ENCODE measurements around the gene ARHGEF38. TPM values are rescaled to one million over a fixed set of nuclear protein-coding genes. Genes with fewer than 3 reads are reported as not detected.

Gene ARHGEF38
- total RNA-seq, 4 donors from 2014 or later = 0.59 to 3.5 (median 0.98) TPM

DNA sequence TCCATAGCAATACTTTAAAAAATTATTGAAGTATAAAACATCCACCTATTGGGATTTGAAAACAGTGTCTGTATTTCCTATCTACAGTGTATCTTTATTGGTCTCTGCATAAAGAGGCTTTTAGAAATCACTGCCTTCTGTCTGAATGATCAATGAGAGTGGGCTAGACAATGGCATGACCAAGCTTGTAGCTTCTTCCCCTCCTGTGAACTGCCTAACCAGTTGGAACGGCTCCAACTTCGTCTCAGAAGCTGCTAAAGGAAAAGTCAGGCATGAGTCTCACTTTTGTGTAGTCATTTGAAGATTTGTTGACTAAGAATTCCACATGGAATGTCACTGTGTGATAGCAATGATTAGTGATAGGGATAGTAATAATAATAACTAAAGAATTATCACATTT, 91.8 kb downstream of the ARHGEF38 start:
- Histone ChIP-seq H3K36me3 (no peaks in the 10 kb centered on the region), H3K9me3 (no peaks in the 10 kb centered on the region), H3K27ac (no peak overlapping the region), H3K4me3 (no peak overlapping the region), H3K4me1 (no peaks in the 10 kb centered on the region), H3K27me3 (no peaks in the 10 kb centered on the region)
- TF ChIP-seq EP300 (IDR thresholded peaks at IDR 0.05) (no peak), POLR2A (IDR thresholded peaks at IDR 0.05) (no peak), POLR2AphosphoS5 (IDR thresholded peaks at IDR 0.05) (no peak)
- TF ChIP-seq, protein P1, sequence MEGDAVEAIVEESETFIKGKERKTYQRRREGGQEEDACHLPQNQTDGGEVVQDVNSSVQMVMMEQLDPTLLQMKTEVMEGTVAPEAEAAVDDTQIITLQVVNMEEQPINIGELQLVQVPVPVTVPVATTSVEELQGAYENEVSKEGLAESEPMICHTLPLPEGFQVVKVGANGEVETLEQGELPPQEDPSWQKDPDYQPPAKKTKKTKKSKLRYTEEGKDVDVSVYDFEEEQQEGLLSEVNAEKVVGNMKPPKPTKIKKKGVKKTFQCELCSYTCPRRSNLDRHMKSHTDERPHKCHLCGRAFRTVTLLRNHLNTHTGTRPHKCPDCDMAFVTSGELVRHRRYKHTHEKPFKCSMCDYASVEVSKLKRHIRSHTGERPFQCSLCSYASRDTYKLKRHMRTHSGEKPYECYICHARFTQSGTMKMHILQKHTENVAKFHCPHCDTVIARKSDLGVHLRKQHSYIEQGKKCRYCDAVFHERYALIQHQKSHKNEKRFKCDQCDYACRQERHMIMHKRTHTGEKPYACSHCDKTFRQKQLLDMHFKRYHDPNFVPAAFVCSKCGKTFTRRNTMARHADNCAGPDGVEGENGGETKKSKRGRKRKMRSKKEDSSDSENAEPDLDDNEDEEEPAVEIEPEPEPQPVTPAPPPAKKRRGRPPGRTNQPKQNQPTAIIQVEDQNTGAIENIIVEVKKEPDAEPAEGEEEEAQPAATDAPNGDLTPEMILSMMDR (IDR thresholded peaks at IDR 0.05) = no peak
- WGBS = 52% methylated on average over 2 of the region's 2 CpGs
- DNase-seq (ENCODE audit: low spot score in 2 of 2) = no peak

DNA sequence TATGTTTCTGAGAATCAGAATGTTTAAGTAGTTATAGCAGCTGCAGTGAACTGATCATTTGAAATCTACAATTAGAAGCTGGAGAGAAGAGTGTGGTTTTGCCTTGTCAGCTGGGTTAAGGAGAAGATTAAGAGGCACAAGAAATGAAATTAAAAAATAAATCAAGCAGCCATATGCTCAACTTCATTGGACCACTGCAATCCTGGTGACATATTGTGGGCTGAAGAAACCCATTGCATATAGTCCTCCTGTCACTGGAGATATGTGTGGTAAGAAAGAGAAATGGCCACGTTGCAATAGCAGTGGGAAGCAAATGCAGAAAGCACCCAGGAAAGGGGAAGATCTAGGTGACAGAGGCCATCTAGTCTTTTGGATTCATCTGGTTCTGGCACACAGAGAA, 93.0 kb downstream of the ARHGEF38 start:
- Histone ChIP-seq H3K9me3 (no peaks in the 10 kb centered on the region), H3K27ac (no peak overlapping the region), H3K4me1 (no peaks in the 10 kb centered on the region), H3K36me3 (no peaks in the 10 kb centered on the region), H3K27me3 (no peaks in the 10 kb centered on the region), H3K4me3 (no peak overlapping the region)
- TF ChIP-seq POLR2AphosphoS5 (IDR thresholded peaks at IDR 0.05) (no peak), EP300 (IDR thresholded peaks at IDR 0.05) (no peak), POLR2A (IDR thresholded peaks at IDR 0.05) (no peak)
- TF ChIP-seq, protein P1 (IDR thresholded peaks at IDR 0.05) = no peak
- DNase-seq (ENCODE audit: low spot score in 2 of 2) = no peak
- WGBS = 52% methylated on average over 1 of the region's 1 CpG

DNA sequence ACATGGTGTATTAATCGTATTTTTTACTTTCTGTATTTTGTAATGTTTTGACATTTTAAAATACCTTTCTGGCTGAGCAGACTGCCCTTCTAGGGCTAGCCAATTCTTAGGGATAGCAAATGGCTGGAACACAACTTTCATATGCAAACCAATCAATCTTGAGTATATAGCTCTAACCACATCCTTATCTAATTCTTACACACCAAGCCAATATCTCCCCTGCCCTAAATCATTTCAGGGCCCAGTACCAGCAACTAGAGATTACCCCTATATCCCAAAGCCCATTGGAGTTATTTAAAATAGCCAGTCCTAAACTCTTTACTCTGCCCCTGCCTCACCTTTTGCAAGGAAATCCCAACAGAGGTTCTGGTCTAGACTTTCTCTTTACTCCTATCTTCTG, 97.8 kb downstream of the ARHGEF38 start:
- no peaks in the 10 kb centered on the region for H3K36me3 ChIP-seq
- no peak for DNase-seq (ENCODE audit: low spot score in 2 of 2)
- H3K9me3 ChIP-seq = no peaks in the 10 kb centered on the region
- H3K27me3 ChIP-seq = no peaks in the 10 kb centered on the region
- no peaks in the 10 kb centered on the region for H3K4me1 ChIP-seq
- 84% methylated on average over 1 of the region's 1 CpG for WGBS
- H3K27ac ChIP-seq = no peak overlapping the region
- TF ChIP-seq POLR2AphosphoS5 (IDR thresholded peaks at IDR 0.05) (no peak), POLR2A (IDR thresholded peaks at IDR 0.05) (no peak), EP300 (IDR thresholded peaks at IDR 0.05) (no peak)
- TF ChIP-seq, protein P1 (IDR thresholded peaks at IDR 0.05) = no peak
- no peak overlapping the region for H3K4me3 ChIP-seq

DNA sequence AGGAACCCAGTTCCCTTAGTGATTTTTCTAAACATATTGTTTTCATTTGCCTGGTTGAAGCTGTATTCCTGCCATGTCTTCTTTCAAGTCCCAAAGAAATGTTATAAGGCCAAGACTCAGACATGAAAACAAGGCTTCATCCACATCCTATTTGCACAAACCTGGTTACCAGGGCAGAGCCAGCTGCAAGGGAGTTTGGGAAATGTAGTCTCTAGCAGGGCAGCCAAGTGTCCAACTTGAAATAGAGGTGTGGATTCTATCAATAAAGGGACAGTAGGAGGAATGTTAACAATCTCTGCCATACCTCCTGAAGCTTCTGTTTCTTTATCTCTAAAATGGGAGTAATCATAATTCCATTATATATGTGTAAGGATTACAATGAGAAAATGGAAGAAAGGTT, 99.5 kb downstream of the ARHGEF38 start:
- no peak overlapping the region for H3K4me3 ChIP-seq
- no peak for TF ChIP-seq POLR2A (IDR thresholded peaks at IDR 0.05)
- TF ChIP-seq, protein P1 (IDR thresholded peaks at IDR 0.05) = no peak
- TF ChIP-seq POLR2AphosphoS5 (IDR thresholded peaks at IDR 0.05) = no peak
- no peak for TF ChIP-seq EP300 (IDR thresholded peaks at IDR 0.05)
- no peak overlapping the region for H3K27ac ChIP-seq
- no peaks in the 10 kb centered on the region for H3K27me3 ChIP-seq
- H3K36me3 ChIP-seq = no peaks in the 10 kb centered on the region
- no peak for DNase-seq (ENCODE audit: low spot score in 2 of 2)
- no peaks in the 10 kb centered on the region for H3K9me3 ChIP-seq
- H3K4me1 ChIP-seq = no peaks in the 10 kb centered on the region

DNA sequence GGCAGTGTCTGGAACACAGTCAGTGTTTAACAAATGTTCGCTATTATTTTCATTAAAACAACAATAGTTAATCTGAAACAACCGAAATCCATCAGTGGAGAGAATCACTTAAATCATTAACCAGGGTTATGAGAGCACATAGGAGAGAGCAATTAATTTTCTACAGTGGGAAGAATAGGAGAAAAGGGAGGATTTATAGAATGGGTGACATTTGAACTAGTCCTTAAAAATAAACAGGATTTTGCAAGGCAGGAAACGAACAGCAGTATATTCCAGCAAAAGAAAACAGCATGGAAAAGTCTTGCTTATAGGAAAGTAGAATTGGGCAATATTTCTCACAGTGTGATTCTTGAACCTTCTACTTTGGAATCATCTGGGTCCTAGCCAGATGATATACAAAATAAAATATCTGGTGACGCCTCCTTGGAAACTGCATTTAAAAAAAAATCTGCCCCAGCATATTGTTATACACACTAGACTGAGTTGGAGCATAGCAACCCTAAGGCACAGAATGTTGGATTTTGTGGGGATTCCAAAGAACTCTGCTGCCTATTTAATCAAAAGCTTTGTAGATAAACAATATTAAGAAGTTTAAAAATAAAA, 100.0 kb downstream of the ARHGEF38 start:
- WGBS = 73% methylated on average over 4 of the region's 4 CpGs
- DNase-seq (ENCODE audit: low spot score in 2 of 2) = no peak
- H3K4me3 ChIP-seq = no peak overlapping the region
- H3K9me3 ChIP-seq = no peaks in the 10 kb centered on the region
- H3K36me3 ChIP-seq = no peaks in the 10 kb centered on the region
- no peaks in the 10 kb centered on the region for H3K27me3 ChIP-seq
- TF ChIP-seq POLR2AphosphoS5 (IDR thresholded peaks at IDR 0.05) (no peak), POLR2A (IDR thresholded peaks at IDR 0.05) (no peak), EP300 (IDR thresholded peaks at IDR 0.05) (no peak)
- TF ChIP-seq, protein P1 (IDR thresholded peaks at IDR 0.05) = no peak
- H3K4me1 ChIP-seq = no peaks in the 10 kb centered on the region
- H3K27ac ChIP-seq = no peak overlapping the region
